Measurements from ENCODE around the gene VPS8. TPM values are rescaled to one million over a fixed set of nuclear protein-coding genes. Genes with fewer than 3 reads are reported as not detected.

Gene VPS8
- total RNA-seq, 3 donors from 2014 or later (not counting 1 experiment from before 2014, with no cell fraction given), result 89.3 to 127 (median 115) TPM

DNA sequence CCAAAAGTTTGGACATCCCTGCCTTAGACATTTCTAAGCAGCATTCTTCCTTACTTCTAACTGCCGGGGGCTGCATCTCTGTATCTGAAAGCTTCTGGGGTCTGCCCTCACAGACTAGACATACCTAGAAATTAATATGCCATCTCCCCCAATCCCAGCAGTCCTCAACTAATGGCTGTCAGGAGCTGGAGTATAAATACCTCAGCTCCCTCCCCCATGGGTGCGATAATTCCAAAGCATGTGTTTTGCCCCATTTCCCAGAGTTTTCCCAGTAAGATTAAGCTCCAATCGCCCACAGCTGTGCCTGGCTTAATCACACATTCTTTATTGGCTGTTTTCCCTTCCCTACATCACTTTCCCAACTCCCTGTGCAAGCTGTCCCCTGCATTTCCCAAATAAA lies 13.8 kb upstream of the VPS8 start:
- H3K36me3 ChIP-seq (ENCODE audit: control insufficient read depth, insufficient read depth, low read length), result no peaks in the 10 kb centered on the region
- WGBS (ENCODE audit: insufficient coverage), result 89% methylated on average over 3 of the region's 3 CpGs
- Mint-ChIP-seq H3K9me3 (no peaks in the 10 kb centered on the region), H3K4me3 (no peak overlapping the region), H3K27me3 (ENCODE audit: low read depth in 2 of 2) (peaks cover 45 to 58% of the 10 kb centered on the region in 2 donors), H3K36me3 (no peaks in the 10 kb centered on the region), H3K4me1 (peaks cover 6 to 15% of the 10 kb centered on the region in 2 donors), H3K27ac (no peak overlapping the region)
- peaks cover 23% of the 10 kb centered on the region for H3K4me1 ChIP-seq (ENCODE audit: control insufficient read depth, insufficient read depth, low read length)
- DNase-seq (no peak), ATAC-seq (no peak)
- intact Hi-C loops (cut with micrococcal nuclease), result no loop called here
- no peaks in the 10 kb centered on the region for H3K9me3 ChIP-seq (ENCODE audit: control insufficient read depth, insufficient read depth, low read length)
- TF ChIP-seq, protein P1, sequence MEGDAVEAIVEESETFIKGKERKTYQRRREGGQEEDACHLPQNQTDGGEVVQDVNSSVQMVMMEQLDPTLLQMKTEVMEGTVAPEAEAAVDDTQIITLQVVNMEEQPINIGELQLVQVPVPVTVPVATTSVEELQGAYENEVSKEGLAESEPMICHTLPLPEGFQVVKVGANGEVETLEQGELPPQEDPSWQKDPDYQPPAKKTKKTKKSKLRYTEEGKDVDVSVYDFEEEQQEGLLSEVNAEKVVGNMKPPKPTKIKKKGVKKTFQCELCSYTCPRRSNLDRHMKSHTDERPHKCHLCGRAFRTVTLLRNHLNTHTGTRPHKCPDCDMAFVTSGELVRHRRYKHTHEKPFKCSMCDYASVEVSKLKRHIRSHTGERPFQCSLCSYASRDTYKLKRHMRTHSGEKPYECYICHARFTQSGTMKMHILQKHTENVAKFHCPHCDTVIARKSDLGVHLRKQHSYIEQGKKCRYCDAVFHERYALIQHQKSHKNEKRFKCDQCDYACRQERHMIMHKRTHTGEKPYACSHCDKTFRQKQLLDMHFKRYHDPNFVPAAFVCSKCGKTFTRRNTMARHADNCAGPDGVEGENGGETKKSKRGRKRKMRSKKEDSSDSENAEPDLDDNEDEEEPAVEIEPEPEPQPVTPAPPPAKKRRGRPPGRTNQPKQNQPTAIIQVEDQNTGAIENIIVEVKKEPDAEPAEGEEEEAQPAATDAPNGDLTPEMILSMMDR (IDR thresholded peaks at IDR 0.05), result no peak
- no peak overlapping the region for H3K27ac ChIP-seq (ENCODE audit: low read length)
- peaks cover 4% of the 10 kb centered on the region for H3K27me3 ChIP-seq (ENCODE audit: control insufficient read depth, insufficient read depth, low read length)
- no peak overlapping the region for H3K4me3 ChIP-seq (ENCODE audit: low read length)

DNA sequence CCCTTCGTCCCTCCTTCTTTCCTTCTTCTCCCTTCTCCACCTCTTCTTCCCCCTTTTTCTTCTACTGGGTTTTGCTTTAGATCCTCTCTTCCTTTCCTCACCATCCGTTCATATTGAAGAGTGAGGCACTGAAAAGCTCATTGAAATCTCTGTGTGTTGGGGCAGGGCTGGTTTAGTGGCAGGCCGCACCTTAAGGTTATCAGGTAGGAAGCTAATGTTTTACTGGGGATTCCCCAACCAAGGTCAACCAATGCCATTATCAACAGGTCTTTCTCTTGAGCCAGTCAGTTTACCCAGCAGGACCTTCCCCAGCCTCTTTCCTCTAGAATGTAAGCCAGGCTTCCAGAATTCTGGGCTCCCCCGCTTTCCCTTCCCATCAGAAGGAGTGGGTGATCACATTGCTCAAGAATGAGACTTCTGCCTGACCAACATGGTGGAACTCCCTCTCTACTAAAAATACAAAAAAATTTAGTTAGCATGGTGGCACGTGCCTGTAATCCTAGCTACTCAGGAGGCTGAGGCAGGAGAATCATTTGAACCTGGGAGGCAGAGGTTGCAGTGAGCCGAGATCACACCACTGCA lies 11.5 kb upstream of the VPS8 start:
- H3K27ac ChIP-seq (ENCODE audit: low read length), result no peak overlapping the region
- 78% methylated on average over 4 of the region's 6 CpGs for WGBS (ENCODE audit: insufficient coverage)
- no peaks in the 10 kb centered on the region for H3K9me3 ChIP-seq (ENCODE audit: control insufficient read depth, insufficient read depth, low read length)
- no peaks in the 10 kb centered on the region for H3K36me3 ChIP-seq (ENCODE audit: control insufficient read depth, insufficient read depth, low read length)
- Mint-ChIP-seq H3K27ac (no peak overlapping the region), H3K4me1 (peaks cover 0 to 7% of the 10 kb centered on the region in 2 donors), H3K4me3 (no peak overlapping the region), H3K36me3 (no peaks in the 10 kb centered on the region), H3K9me3 (no peaks in the 10 kb centered on the region), H3K27me3 (ENCODE audit: low read depth in 2 of 2) (peaks cover 43 to 59% of the 10 kb centered on the region in 2 donors)
- H3K27me3 ChIP-seq (ENCODE audit: control insufficient read depth, insufficient read depth, low read length), result peaks cover 4% of the 10 kb centered on the region
- TF ChIP-seq, protein P1 (IDR thresholded peaks at IDR 0.05), result no peak
- peaks cover 17% of the 10 kb centered on the region for H3K4me1 ChIP-seq (ENCODE audit: control insufficient read depth, insufficient read depth, low read length)
- no peak for DNase-seq
- H3K4me3 ChIP-seq (ENCODE audit: low read length), result no peak overlapping the region
- ATAC-seq, result no peak
- intact Hi-C loops (cut with micrococcal nuclease), result no loop called here

- H3K36me3 Mint-ChIP-seq, result no peaks in the 10 kb centered on the region
- no peaks in the 10 kb centered on the region for H3K36me3 ChIP-seq (ENCODE audit: control insufficient read depth, insufficient read depth, low read length)
- no peak overlapping the region for H3K4me3 ChIP-seq (ENCODE audit: low read length)
- no peak overlapping the region for H3K27ac Mint-ChIP-seq
- DNase-seq (no peak), ATAC-seq (no peak)
- H3K9me3 ChIP-seq (ENCODE audit: control insufficient read depth, insufficient read depth, low read length), result no peaks in the 10 kb centered on the region
- no peak overlapping the region for H3K4me3 Mint-ChIP-seq
- 80% methylated on average over 4 of the region's 4 CpGs for WGBS (ENCODE audit: insufficient coverage)
- peaks cover 0 to 3% of the 10 kb centered on the region in 2 donors for H3K4me1 Mint-ChIP-seq
- peaks cover 43 to 60% of the 10 kb centered on the region in 2 donors for H3K27me3 Mint-ChIP-seq (ENCODE audit: low read depth in 2 of 2)
- intact Hi-C loops (cut with micrococcal nuclease), result no loop called here
- H3K27me3 ChIP-seq (ENCODE audit: control insufficient read depth, insufficient read depth, low read length), result peaks cover 4% of the 10 kb centered on the region
- peaks cover 9% of the 10 kb centered on the region for H3K4me1 ChIP-seq (ENCODE audit: control insufficient read depth, insufficient read depth, low read length)
- H3K27ac ChIP-seq (ENCODE audit: low read length), result no peak overlapping the region
- H3K9me3 Mint-ChIP-seq, result no peaks in the 10 kb centered on the region
- TF ChIP-seq, protein P1 (IDR thresholded peaks at IDR 0.05), result no peak
Measured at GRCh38 chr3:184801241-184801785, 10.7 kb upstream of the VPS8 start.

DNA sequence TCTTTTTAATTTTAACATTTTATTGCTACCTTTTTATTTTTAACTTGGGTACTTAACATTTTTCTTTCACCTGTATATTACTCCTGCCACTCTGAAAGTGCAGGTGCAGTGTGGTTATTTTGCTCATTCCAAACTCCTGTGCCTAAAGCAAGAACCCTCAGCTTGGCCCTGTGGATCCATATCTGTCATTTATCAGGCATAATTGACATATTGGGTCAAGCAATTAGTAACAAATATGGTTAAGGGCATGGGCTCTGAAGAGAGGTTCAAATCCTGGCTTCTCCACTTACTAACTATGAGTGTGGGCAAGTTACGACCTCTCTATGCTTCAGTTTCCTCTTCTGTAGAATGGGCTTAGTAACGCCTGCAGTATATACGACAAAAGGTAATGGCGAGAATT lies 9.8 kb upstream of the VPS8 start:
- Histone ChIP-seq H3K4me1 (ENCODE audit: control insufficient read depth, insufficient read depth, low read length) (peaks cover under 1% of the 10 kb centered on the region), H3K36me3 (ENCODE audit: control insufficient read depth, insufficient read depth, low read length) (no peaks in the 10 kb centered on the region), H3K4me3 (ENCODE audit: low read length) (no peak overlapping the region), H3K27me3 (ENCODE audit: control insufficient read depth, insufficient read depth, low read length) (peaks cover 4% of the 10 kb centered on the region), H3K27ac (ENCODE audit: low read length) (no peak overlapping the region), H3K9me3 (ENCODE audit: control insufficient read depth, insufficient read depth, low read length) (no peaks in the 10 kb centered on the region)
- DNase-seq (no peak), ATAC-seq (no peak)
- Mint-ChIP-seq H3K27ac (no peak overlapping the region), H3K4me1 (no peaks in the 10 kb centered on the region), H3K4me3 (no peak overlapping the region), H3K27me3 (ENCODE audit: low read depth in 2 of 2) (peaks cover 38 to 52% of the 10 kb centered on the region in 2 donors), H3K9me3 (no peaks in the 10 kb centered on the region), H3K36me3 (no peaks in the 10 kb centered on the region)
- intact Hi-C loops (cut with micrococcal nuclease), result no loop called here
- TF ChIP-seq, protein P1 (IDR thresholded peaks at IDR 0.05), result no peak
- 80% methylated on average over 1 of the region's 4 CpGs for WGBS (ENCODE audit: insufficient coverage)

All from natural killer cell (primary cell).